ENCODE measurements around the gene P3H3. TPM values are rescaled to one million over a fixed set of nuclear protein-coding genes. Genes with fewer than 3 reads are reported as not detected.

Gene P3H3
- total and polyA plus RNA-seq, 9 of the 15 experiments (the other 6 are each of a cell fraction or from before 2014, with no cell fraction given): 0.03 to 15.0 (median 4.8) TPM

- TF ChIP-seq EWSR1 (IDR thresholded peaks at IDR 0.05; ENCODE audit: borderline replicate concordance, low read depth, partially characterized antibody): no peak
- TF ChIP-seq HNRNPK (IDR thresholded peaks at IDR 0.05; ENCODE audit: low read depth, low read length, poor library complexity, severe bottlenecking): no peak
- TF ChIP-seq, protein P1, sequence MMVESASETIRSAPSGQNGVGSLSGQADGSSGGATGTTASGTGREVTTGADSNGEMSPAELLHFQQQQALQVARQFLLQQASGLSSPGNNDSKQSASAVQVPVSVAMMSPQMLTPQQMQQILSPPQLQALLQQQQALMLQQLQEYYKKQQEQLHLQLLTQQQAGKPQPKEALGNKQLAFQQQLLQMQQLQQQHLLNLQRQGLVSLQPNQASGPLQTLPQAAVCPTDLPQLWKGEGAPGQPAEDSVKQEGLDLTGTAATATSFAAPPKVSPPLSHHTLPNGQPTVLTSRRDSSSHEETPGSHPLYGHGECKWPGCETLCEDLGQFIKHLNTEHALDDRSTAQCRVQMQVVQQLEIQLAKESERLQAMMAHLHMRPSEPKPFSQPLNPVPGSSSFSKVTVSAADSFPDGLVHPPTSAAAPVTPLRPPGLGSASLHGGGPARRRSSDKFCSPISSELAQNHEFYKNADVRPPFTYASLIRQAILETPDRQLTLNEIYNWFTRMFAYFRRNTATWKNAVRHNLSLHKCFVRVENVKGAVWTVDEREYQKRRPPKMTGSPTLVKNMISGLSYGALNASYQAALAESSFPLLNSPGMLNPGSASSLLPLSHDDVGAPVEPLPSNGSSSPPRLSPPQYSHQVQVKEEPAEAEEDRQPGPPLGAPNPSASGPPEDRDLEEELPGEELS (CRISPR knock-in tag; IDR thresholded peaks at IDR 0.05; ENCODE audit: borderline replicate concordance): no peak
- no peak for TF ChIP-seq EHMT2 (IDR thresholded peaks at IDR 0.05)
- TF ChIP-seq NCOA4 (IDR thresholded peaks at IDR 0.05; ENCODE audit: partially characterized antibody): no peak
- TF ChIP-seq KDM2B (CRISPR knock-in tag; IDR thresholded peaks at IDR 0.05): no peak
- TF ChIP-seq SNIP1 (IDR thresholded peaks at IDR 0.05; ENCODE audit: low read depth): no peak
- TF ChIP-seq LCOR (CRISPR knock-in tag; IDR thresholded peaks at IDR 0.05): no peak
- no peak for TF ChIP-seq NR4A1 (CRISPR knock-in tag; IDR thresholded peaks at IDR 0.05)
- no peak for TF ChIP-seq NR4A1 (tag; IDR thresholded peaks at IDR 0.05)
- TF ChIP-seq SIN3B (IDR thresholded peaks at IDR 0.05; ENCODE audit: low read depth): no peak; the same call in 1 of the 2 replicates
- TF ChIP-seq ZNF785 (CRISPR knock-in tag; IDR thresholded peaks at IDR 0.05): no peak
- no peak for TF ChIP-seq HNRNPUL1 (IDR thresholded peaks at IDR 0.05; ENCODE audit: low read length)
- no peak for TF ChIP-seq BDP1 (IDR thresholded peaks at IDR 0.05; ENCODE audit: insufficient read depth, insufficient read length)
- TF ChIP-seq MTF1 (CRISPR knock-in tag; IDR thresholded peaks at IDR 0.05; ENCODE audit: borderline replicate concordance): no peak
- no peak for TF ChIP-seq CEBPG (CRISPR knock-in tag; IDR thresholded peaks at IDR 0.05)
- TF ChIP-seq CEBPG (tag; conservative IDR thresholded peaks at IDR 0.05 in 1 of 2, IDR thresholded peaks at IDR 0.05 in 1 of 2): no peak
- no peak for TF ChIP-seq PHF21A (IDR thresholded peaks at IDR 0.05; ENCODE audit: borderline replicate concordance, low read depth)
- TF ChIP-seq MEF2D (tag; conservative IDR thresholded peaks at IDR 0.05; ENCODE audit: low read depth): no peak
- no peak for TF ChIP-seq GATA2 (CRISPR knock-in tag; IDR thresholded peaks at IDR 0.05)
- no peak for TF ChIP-seq FUS (optimal IDR thresholded peaks at IDR 0.05; ENCODE audit: low read depth, low read length)
- TF ChIP-seq ZNF75A (CRISPR knock-in tag; IDR thresholded peaks at IDR 0.05): no peak
- no peak; the same call in 1 of the 2 replicates for TF ChIP-seq TEAD4 (IDR thresholded peaks at IDR 0.05; ENCODE audit: low read length)
- no peak for TF ChIP-seq TEAD4 (CRISPR knock-in tag; IDR thresholded peaks at IDR 0.05; ENCODE audit: borderline replicate concordance)
- peak; percentile 70 for TF ChIP-seq CREM (IDR thresholded peaks at IDR 0.05; ENCODE audit: low read depth)
- TF ChIP-seq ZNF445 (CRISPR knock-in tag; IDR thresholded peaks at IDR 0.05; ENCODE audit: low read depth): no peak
- no peak for TF ChIP-seq HMG20B (CRISPR knock-in tag; IDR thresholded peaks at IDR 0.05)
- no peak for TF ChIP-seq FOXA1 (IDR thresholded peaks at IDR 0.05; ENCODE audit: borderline replicate concordance)
- TF ChIP-seq ZFP30 (CRISPR knock-in tag; IDR thresholded peaks at IDR 0.05; ENCODE audit: borderline replicate concordance): no peak
Measured at GRCh38 chr12:6778574-6779550, 49.3 kb upstream of the P3H3 start (continued).

Measured in K562 (cell line).